Ramos (cell line): ENCODE results near the gene SLC24A2.

Experiments
- in situ Hi-C: fragments of 300-500 bp; cut with MboI; formaldehyde crosslinking; loops from one replicate; pipeline ENCODE4 v1.14.3; 2022; ENCODE audit warnings: low sequenced_read_pairs; ENCODE audit not compliant: unreplicated experiment

Gene SLC24A2

DNA sequence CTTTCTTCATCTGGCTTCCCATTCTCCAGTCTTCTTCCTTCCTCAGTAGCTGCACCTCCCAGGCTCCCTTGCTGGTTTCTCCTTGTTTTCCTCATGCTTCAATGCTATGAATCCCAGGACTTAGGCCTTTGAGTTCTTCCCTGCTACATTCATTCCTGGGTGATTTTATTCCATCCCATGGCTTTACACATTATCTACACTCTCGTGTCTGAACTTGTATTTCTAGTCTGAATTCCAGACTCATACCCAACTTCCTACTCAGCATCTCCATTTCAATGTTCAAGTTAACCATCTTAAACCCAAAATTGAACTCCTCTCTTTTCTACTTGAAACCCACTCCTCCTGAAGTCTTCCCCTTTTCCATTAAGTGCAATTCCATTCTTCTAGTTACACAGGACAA, 20.0 kb downstream of the SLC24A2 start:
- in situ Hi-C loops = no loop called here

DNA sequence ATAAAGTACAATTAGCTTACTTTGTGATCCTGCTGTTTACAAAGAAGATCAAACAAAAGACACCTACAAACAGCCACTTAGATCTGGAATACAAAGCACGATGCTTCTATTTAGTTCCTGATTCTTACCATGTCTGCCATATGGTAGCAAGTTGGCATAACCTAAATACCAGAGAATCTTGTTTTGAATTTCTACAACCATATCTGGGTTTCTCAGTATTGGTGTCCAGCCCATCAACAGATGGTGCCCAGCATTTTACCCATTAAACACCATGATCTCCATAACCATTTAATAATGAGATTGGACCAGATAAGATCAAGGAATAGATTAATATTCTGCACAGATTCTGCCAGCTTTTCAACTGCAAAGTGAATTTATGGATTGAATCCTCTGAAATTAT, 29.8 kb downstream of the SLC24A2 start:
- in situ Hi-C loops = no loop called here

DNA sequence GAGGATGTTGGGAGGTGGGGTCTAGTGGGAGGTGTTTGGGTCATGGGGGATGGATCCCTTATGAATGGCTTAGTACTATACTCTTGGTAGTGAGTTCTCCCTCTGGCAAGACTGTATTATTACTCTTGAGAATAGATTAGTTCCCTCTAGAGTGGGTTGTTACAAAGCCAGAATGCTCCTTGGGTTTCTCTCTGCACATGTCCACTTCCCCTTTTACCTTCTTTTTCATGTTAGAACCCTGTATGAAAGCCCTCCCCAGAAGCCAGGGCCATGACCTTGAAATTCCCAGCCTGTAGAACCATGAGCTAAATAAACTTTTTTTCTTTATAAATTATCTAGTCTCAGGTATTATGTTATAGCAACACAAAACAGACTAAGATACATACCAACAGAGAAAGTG, 31.1 kb downstream of the SLC24A2 start:
- in situ Hi-C loops = no loop called here

DNA sequence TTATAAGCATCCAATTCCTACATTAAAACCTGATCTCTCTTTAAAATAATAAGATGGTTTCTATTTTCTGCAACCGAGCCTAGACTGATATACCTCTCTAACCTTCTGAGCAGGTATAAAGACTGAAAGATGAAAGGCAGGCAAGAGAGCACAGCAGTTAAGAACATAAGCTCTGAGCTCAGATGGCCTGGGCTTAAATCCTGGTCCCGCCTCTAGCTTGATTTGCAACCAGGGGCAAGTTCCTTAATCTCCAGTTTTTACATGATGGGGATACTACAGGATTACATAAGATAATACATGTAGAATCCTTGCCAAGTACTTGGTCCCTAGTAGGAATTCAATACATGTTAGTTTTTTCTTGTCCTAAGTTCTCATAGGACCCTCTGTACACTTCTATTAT, 33.9 kb downstream of the SLC24A2 start:
- in situ Hi-C loops = no loop called here

DNA sequence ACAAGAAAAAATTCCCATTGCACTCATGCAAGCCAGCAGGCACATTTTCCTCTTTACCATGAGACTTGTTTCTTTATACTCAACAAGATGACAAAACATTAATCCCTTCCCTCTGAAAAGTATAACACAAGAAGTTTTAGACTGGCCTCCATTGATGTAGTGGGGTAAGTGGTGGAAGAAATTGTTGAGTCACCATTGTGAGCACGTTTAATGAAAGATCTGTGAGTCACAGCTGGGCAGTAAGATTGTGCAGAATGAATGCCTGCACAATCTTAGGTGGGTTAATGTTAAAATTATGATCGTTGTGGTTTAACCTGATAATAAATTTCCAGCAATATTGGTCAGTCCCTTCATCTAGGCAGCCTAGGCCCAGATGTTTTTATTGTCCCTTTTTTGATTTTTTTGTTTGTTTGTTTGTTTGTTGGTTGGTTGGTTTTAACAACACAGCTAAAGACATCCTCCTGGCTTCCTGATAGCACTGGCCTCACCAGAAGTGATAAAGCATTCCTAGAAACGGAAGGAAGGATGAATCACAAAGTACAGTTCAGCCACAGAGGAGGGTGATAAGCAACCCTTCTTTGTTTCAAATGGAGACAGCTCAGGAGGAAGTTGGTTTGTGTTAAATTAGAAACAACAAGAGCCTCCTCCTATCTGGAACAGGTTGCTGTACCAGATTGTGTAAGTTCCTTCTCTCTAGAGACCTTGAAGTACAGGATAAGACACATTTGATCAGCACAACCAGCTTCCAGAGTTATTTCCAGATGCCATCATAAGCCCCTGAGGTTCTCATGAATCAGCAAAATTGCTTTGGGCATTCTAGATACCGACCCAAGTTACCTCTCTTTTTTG, 40.3 kb downstream of the SLC24A2 start:
- in situ Hi-C loops = no loop called here

DNA sequence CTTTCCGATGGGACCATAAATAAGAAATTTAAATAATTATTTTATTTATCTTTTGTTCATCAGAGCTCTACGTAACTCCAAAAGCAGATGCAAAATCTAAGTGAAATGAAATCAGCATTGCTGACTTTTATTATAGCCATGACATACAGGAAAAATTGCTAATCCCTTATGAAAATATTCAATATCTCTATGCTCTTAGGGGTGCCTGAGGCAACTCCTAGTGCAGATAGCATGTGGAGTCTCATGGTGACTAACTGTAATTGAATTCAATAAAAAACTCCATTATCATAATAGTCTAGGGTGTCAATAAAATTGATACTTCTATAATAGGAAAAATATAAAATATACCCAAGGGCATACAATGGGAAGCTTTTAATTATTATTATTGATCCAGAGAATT, 42.6 kb downstream of the SLC24A2 start:
- in situ Hi-C loops = no loop called here

DNA sequence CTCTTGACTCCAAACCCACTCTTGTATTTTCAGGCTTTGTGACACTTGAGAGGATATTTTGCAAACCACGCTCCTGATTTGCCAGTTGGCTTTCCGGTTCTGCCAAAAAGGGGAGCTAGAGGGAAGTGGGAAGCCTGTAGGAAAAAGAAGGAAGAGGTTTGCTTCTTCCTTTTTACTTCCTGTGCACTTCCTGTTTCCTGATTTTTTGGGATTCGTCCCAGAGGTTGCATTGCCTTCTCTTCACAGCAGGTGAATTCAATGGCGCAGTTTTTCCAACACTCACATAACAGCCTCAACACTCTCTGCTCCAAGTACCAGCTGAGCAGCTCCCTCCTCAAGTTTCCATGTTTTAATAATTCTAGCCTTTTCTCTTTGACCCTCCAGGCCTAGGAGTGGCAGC, 47.7 kb downstream of the SLC24A2 start:
- in situ Hi-C loops = no loop called here
